Natural killer cell treated with Interleukin-12 subunit alpha and Interleukin-12 subunit beta and Interleukin-15 and Interleukin-18, amount 100 ng/mL, for 72 hours (primary cell): ENCODE data around the gene NAA10. TPM values are rescaled to one million over a fixed set of nuclear protein-coding genes. Genes with fewer than 3 reads are reported as not detected.

Source experiments
- ATAC-seq, 2 donors: fragments of 150-1000 bp; cut with Tn5 transposase in 1 of 2; sonication (Bioruptor Pico), chemical (Tn5 transposase) in 1 of 2; 2 replicates each; pipeline ENCODE4 v1.10.0; 2021
- DNase-seq: peaks from one replicate; pipeline ENCODE4 v3.0.0; 2022; ENCODE audit warnings: low spot score
- H3K27ac Mint-ChIP-seq, 2 donors: 1 replicate in 1 of 2; 2 replicates in 1 of 2; pipeline ENCODE4 v1.8.0; 2022; ENCODE audit warnings: mixed read lengths in 2 of 2, mild to moderate bottlenecking in 1 of 2, moderate library complexity in 1 of 2
- H3K27me3 Mint-ChIP-seq, 2 donors: 1 replicate in 1 of 2; 2 replicates in 1 of 2; pipeline ENCODE4 v1.8.0; 2022; ENCODE audit warnings: mixed read lengths in 2 of 2
- H3K36me3 Mint-ChIP-seq: one replicate; pipeline ENCODE4 v1.8.0; 2022; ENCODE audit warnings: mixed read lengths
- H3K4me1 Mint-ChIP-seq, 2 donors: 1 replicate in 1 of 2; 2 replicates in 1 of 2; pipeline ENCODE4 v1.8.0; 2022; ENCODE audit warnings: low read depth in 2 of 2, mixed read lengths in 2 of 2, mild to moderate bottlenecking in 1 of 2
- H3K4me3 Mint-ChIP-seq: one replicate; pipeline ENCODE4 v1.8.0; 2022; ENCODE audit warnings: mixed read lengths
- H3K9me3 Mint-ChIP-seq: 2 replicates; pipeline ENCODE4 v1.8.0; 2022; ENCODE audit warnings: mixed read lengths
- total RNA-seq, 2 donors: library from RNA; stranded (reverse); gene quantifications; one replicate each; pipeline ENCODE4 v1.2.3, GENCODE V29; 2022

Gene NAA10
- total RNA-seq, 2 donors from 2014 or later, result 115 to 175 TPM

DNA sequence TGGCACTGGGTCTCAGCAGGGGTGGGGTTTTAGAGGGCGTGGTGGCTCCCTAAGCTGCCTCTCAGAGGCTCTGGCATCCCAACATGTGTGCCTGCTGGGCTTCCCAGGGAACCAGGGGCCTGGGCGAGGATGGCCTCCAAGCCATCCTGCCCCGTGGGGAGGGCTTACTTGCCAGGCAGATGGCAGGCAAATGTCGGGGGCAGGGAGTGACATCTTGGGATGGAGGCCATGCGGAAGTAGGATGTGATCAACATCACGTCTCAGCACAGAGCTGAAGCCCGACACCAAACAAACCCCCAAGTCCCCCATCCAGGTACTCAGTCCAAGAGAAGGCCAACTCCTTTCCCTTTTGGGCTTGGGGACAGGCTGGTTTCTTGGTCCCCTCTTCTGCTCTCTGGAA lies 53.6 kb downstream of the NAA10 start:
- ATAC-seq (no peak), DNase-seq (no peak)
- Mint-ChIP-seq H3K27ac (no peak overlapping the region), H3K27me3 (peaks cover 18 to 29% of the 10 kb centered on the region in 2 donors), H3K36me3 (no peaks in the 10 kb centered on the region), H3K4me1 (peaks cover 0 to 20% of the 10 kb centered on the region in 2 donors), H3K9me3 (no peaks in the 10 kb centered on the region), H3K4me3 (no peak overlapping the region)

- H3K9me3 Mint-ChIP-seq, result no peaks in the 10 kb centered on the region
- no peaks in the 10 kb centered on the region for H3K36me3 Mint-ChIP-seq
- ATAC-seq (no peak), DNase-seq (no peak)
- no peak overlapping the region for H3K4me3 Mint-ChIP-seq
- peaks cover 0 to 23% of the 10 kb centered on the region in 2 donors for H3K4me1 Mint-ChIP-seq
- no peak overlapping the region for H3K27ac Mint-ChIP-seq
- H3K27me3 Mint-ChIP-seq, result peaks cover 21 to 32% of the 10 kb centered on the region in 2 donors
These were observed 54.4 kb downstream of the NAA10 start for GRCh38 chrX:153880440-153880815.

- peaks cover 21 to 29% of the 10 kb centered on the region in 2 donors for H3K27me3 Mint-ChIP-seq
- ATAC-seq (no peak), DNase-seq (no peak)
- peaks cover 0 to 25% of the 10 kb centered on the region in 2 donors for H3K4me1 Mint-ChIP-seq
- H3K4me3 Mint-ChIP-seq, result no peak overlapping the region
- no peaks in the 10 kb centered on the region for H3K9me3 Mint-ChIP-seq
- H3K36me3 Mint-ChIP-seq, result no peaks in the 10 kb centered on the region
- no peak overlapping the region for H3K27ac Mint-ChIP-seq
These were observed 54.9 kb downstream of the NAA10 start for GRCh38 chrX:153879741-153880439.

Other genes starting within 250 kb of the NAA10 start
- 1 to 10 TPM; 2.3 to 4.1 TPM for gene SLC6A8, start 247.1 kb downstream of the NAA10 start, total RNA-seq
- gene BCAP31, start 210.7 kb downstream of the NAA10 start, total RNA-seq, result 100 to 1,000 TPM; 156 to 159 TPM
- gene ABCD1, start 210.2 kb downstream of the NAA10 start, total RNA-seq, result 10 to 100 TPM in 1 of 2 donors, 1 to 10 TPM in 1; 7.4 to 12.2 TPM
- 1 to 10 TPM in 1 of 2 donors, under 1 TPM in 1; 0.48 to 2.4 TPM for gene PLXNB3, start 170.8 kb downstream of the NAA10 start, total RNA-seq
- not detected for gene SRPK3, start 154.0 kb downstream of the NAA10 start, total RNA-seq
- gene IDH3G, start 140.7 kb downstream of the NAA10 start, total RNA-seq, result 10 to 100 TPM; 62.5 to 74.1 TPM
- gene SSR4, start 140.4 kb downstream of the NAA10 start, total RNA-seq, result 100 to 1,000 TPM; 266 to 306 TPM
- 1 to 10 TPM; 2.2 to 2.7 TPM for gene PDZD4, start 104.5 kb downstream of the NAA10 start, total RNA-seq
- gene L1CAM, start 48.9 kb downstream of the NAA10 start, total RNA-seq, result 1 to 10 TPM in 1 of 2 donors, under 1 TPM in 1; 0.74 to 1.2 TPM
- not detected for gene AVPR2, start 30.4 kb downstream of the NAA10 start, total RNA-seq
- 100 to 1,000 TPM; 155 to 276 TPM for gene ARHGAP4, start 8.8 kb downstream of the NAA10 start, total RNA-seq
- 1 to 10 TPM; 4.8 to 5.4 TPM for gene RENBP, start 9.6 kb upstream of the NAA10 start, total RNA-seq
- gene HCFC1, start 36.8 kb upstream of the NAA10 start, total RNA-seq, result 100 to 1,000 TPM; 105 to 131 TPM
- 1 to 10 TPM; 2.4 to 6.9 TPM for gene TMEM187, start 37.7 kb upstream of the NAA10 start, total RNA-seq
- gene IRAK1, start 84.9 kb upstream of the NAA10 start, total RNA-seq, result 100 to 1,000 TPM; 136 to 258 TPM
- gene MECP2, start 162.7 kb upstream of the NAA10 start, total RNA-seq, result 100 to 1,000 TPM in 1 of 2 donors, 10 to 100 TPM in 1; 65.5 to 103 TPM
- not detected for gene OPN1LW, start 209.2 kb upstream of the NAA10 start, total RNA-seq
- gene OPN1MW, start 247.6 kb upstream of the NAA10 start, total RNA-seq, result not detected